HEK293 (cell line): ENCODE measurements around the gene HPS4.

Experiments
- CTCF ChIA-PET: fragments of 350-600 bp; formaldehyde crosslinking; extraction: SDS; loops from one replicate; lab custom pipeline; 2021; ENCODE audit warnings: antibody characterized with exemption; lab: Yijun Ruan, JAX
- POLR2A ChIA-PET: fragments of 300-600 bp; formaldehyde crosslinking; extraction: SDS; loops from one replicate; lab custom pipeline; 2020; ENCODE audit warnings: antibody characterized with exemption, inconsistent platforms; lab: Yijun Ruan, JAX
- H3K27ac ChIP-seq: fragments of 200-500 bp; sonication (Bioruptor generic); 2 replicates; pipeline ENCODE4 v1.5.1; 2014; ENCODE audit warnings: low read depth, low read length, control low read depth, inconsistent platforms; ENCODE audit errors: extremely low read depth
- H3K36me3 ChIP-seq, 2 experiments: fragments of 200-500 bp in 1 of 2; sonication (Bioruptor generic) in 1 of 2; 1 replicate in 1 of 2; 2 replicates in 1 of 2; pipeline ENCODE4 v1.5.1; 2014 to 2017; ENCODE audit warnings: inconsistent platforms in 2 of 2, low read length in 2 of 2; ENCODE audit not compliant: control insufficient read depth in 2 of 2, insufficient read depth in 1 of 2
- H3K4me1 ChIP-seq: fragments of 200-500 bp; sonication (Bioruptor generic); 2 replicates; pipeline ENCODE4 v1.5.1; 2014; ENCODE audit warnings: mild to moderate bottlenecking, low read length, inconsistent platforms; ENCODE audit not compliant: control insufficient read depth, insufficient read depth
- H3K4me3 ChIP-seq: 2 replicates; pipeline ENCODE4 v1.5.1; 2011; ENCODE audit warnings: low read depth, mild to moderate bottlenecking, control low read depth, low read length, moderate library complexity
- H3K9me3 ChIP-seq: fragments of 200-500 bp; sonication (Bioruptor generic); 2 replicates; pipeline ENCODE4 v1.5.1; 2014; ENCODE audit warnings: low read depth, low read length, inconsistent platforms; ENCODE audit not compliant: control insufficient read depth, insufficient read depth
- GFI1B ChIP-seq: fragments of 450-650 bp; formaldehyde crosslinking; IDR thresholded peaks from 2 replicates; pipeline ENCODE4 v1.5.1; 2016; ENCODE audit warnings: missing biosample characterization, missing genetic modification characterization
- GLI4 ChIP-seq: fragments of 450-650 bp; formaldehyde crosslinking; IDR thresholded peaks from 2 replicates; pipeline ENCODE4 v1.5.1; 2016; ENCODE audit warnings: missing biosample characterization, missing genetic modification characterization
- KLF10 ChIP-seq: fragments of 450-650 bp; IDR thresholded peaks from 2 replicates; pipeline ENCODE4 v1.5.1; 2018; ENCODE audit warnings: missing biosample characterization, mild to moderate bottlenecking, missing genetic modification characterization
- MYNN ChIP-seq: fragments of 450-650 bp; formaldehyde crosslinking; IDR thresholded peaks from 2 replicates; pipeline ENCODE4 v1.5.1; 2016; ENCODE audit warnings: missing biosample characterization, missing genetic modification characterization, borderline replicate concordance
- YY2 ChIP-seq: fragments of 450-650 bp; formaldehyde crosslinking; IDR thresholded peaks from 2 replicates; pipeline ENCODE4 v1.5.1; 2016; ENCODE audit warnings: missing biosample characterization, missing genetic modification characterization
- ZBTB7A ChIP-seq: fragments of 450-650 bp; formaldehyde crosslinking; IDR thresholded peaks from 2 replicates; pipeline ENCODE4 v1.5.1; 2016; ENCODE audit warnings: low read depth, missing biosample characterization, missing genetic modification characterization
- ZEB2 ChIP-seq: fragments of 450-650 bp; formaldehyde crosslinking; IDR thresholded peaks from 2 replicates; pipeline ENCODE4 v1.5.1; 2016; ENCODE audit warnings: missing biosample characterization, missing genetic modification characterization
- ZNF140 ChIP-seq: fragments of 450-650 bp; formaldehyde crosslinking; IDR thresholded peaks from 2 replicates; pipeline ENCODE4 v1.5.1; 2016; ENCODE audit warnings: missing biosample characterization, missing genetic modification characterization
- ZNF157 ChIP-seq: fragments of 450-650 bp; formaldehyde crosslinking; IDR thresholded peaks from 2 replicates; pipeline ENCODE4 v1.5.1; 2016; ENCODE audit warnings: missing biosample characterization, missing genetic modification characterization
- ZNF16 ChIP-seq: fragments of 450-650 bp; formaldehyde crosslinking; IDR thresholded peaks from 2 replicates; pipeline ENCODE4 v1.5.1; 2016; ENCODE audit warnings: low read depth, missing biosample characterization, missing genetic modification characterization
- ZNF202 ChIP-seq: fragments of 450-650 bp; formaldehyde crosslinking; IDR thresholded peaks from 2 replicates; pipeline ENCODE4 v1.5.1; 2016; ENCODE audit warnings: missing biosample characterization, missing genetic modification characterization, borderline replicate concordance
- ZNF211 ChIP-seq: fragments of 450-650 bp; formaldehyde crosslinking; IDR thresholded peaks from 2 replicates; pipeline ENCODE4 v1.5.1; 2016; ENCODE audit warnings: low read depth, missing biosample characterization, missing genetic modification characterization
- ZNF214 ChIP-seq: fragments of 450-650 bp; formaldehyde crosslinking; IDR thresholded peaks from 2 replicates; pipeline ENCODE4 v1.5.1; 2017; ENCODE audit warnings: missing biosample characterization, mild to moderate bottlenecking, missing genetic modification characterization, borderline replicate concordance
- ZNF221 ChIP-seq: fragments of 450-650 bp; formaldehyde crosslinking; IDR thresholded peaks from 2 replicates; pipeline ENCODE4 v1.5.1; 2017; ENCODE audit warnings: missing biosample characterization, missing genetic modification characterization, borderline replicate concordance
- ZNF248 ChIP-seq: fragments of 450-650 bp; formaldehyde crosslinking; IDR thresholded peaks from 2 replicates; pipeline ENCODE4 v1.5.1; 2017; ENCODE audit warnings: missing biosample characterization, missing genetic modification characterization
- ZNF280D ChIP-seq: fragments of 450-650 bp; formaldehyde crosslinking; IDR thresholded peaks from 2 replicates; pipeline ENCODE4 v1.5.1; 2016; ENCODE audit warnings: missing biosample characterization, missing genetic modification characterization
- ZNF311 ChIP-seq: fragments of 450-650 bp; formaldehyde crosslinking; IDR thresholded peaks from 2 replicates; pipeline ENCODE4 v1.5.1; 2017; ENCODE audit warnings: missing biosample characterization, missing genetic modification characterization, borderline replicate concordance
- ZNF366 ChIP-seq: fragments of 450-650 bp; formaldehyde crosslinking; conservative IDR thresholded peaks from 2 replicates; pipeline ENCODE4 v1.5.1; 2016; ENCODE audit warnings: missing biosample characterization, missing genetic modification characterization
- ZNF398 ChIP-seq: fragments of 450-650 bp; formaldehyde crosslinking; IDR thresholded peaks from 2 replicates; pipeline ENCODE4 v1.5.1; 2017; ENCODE audit warnings: missing biosample characterization, missing genetic modification characterization
- ZNF423 ChIP-seq: fragments of 450-650 bp; formaldehyde crosslinking; IDR thresholded peaks from 2 replicates; pipeline ENCODE4 v1.5.1; 2016; ENCODE audit warnings: missing biosample characterization, missing genetic modification characterization
- ZNF510 ChIP-seq: fragments of 450-650 bp; formaldehyde crosslinking; IDR thresholded peaks from 2 replicates; pipeline ENCODE4 v1.5.1; 2018; ENCODE audit warnings: mild to moderate bottlenecking, missing genetic modification characterization, missing biosample characterization; ENCODE audit not compliant: insufficient replicate concordance
- ZNF514 ChIP-seq: fragments of 450-650 bp; formaldehyde crosslinking; IDR thresholded peaks from 2 replicates; pipeline ENCODE4 v1.5.1; 2016; ENCODE audit warnings: missing biosample characterization, missing genetic modification characterization
- ZNF561 ChIP-seq: fragments of 450-650 bp; IDR thresholded peaks from 2 replicates; pipeline ENCODE4 v1.5.1; 2018; ENCODE audit warnings: missing biosample characterization, missing genetic modification characterization, borderline replicate concordance
- ZNF580 ChIP-seq: fragments of 450-650 bp; formaldehyde crosslinking; IDR thresholded peaks from 2 replicates; pipeline ENCODE4 v1.5.1; 2016; ENCODE audit warnings: missing biosample characterization, missing genetic modification characterization
- ZNF645 ChIP-seq: fragments of 450-650 bp; formaldehyde crosslinking; IDR thresholded peaks from 2 replicates; pipeline ENCODE4; 2016; ENCODE audit warnings: missing biosample characterization, missing genetic modification characterization
- ZNF660 ChIP-seq: fragments of 450-650 bp; IDR thresholded peaks from 2 replicates; pipeline ENCODE4 v1.5.1; 2018; ENCODE audit warnings: missing biosample characterization, mild to moderate bottlenecking, missing genetic modification characterization
- ZNF664 ChIP-seq: fragments of 450-650 bp; formaldehyde crosslinking; IDR thresholded peaks from 2 replicates; pipeline ENCODE4 v1.5.1; 2016; ENCODE audit warnings: missing biosample characterization, missing genetic modification characterization
- ZNF692 ChIP-seq: fragments of 450-650 bp; formaldehyde crosslinking; IDR thresholded peaks from 2 replicates; pipeline ENCODE4 v1.5.1; 2016; ENCODE audit warnings: missing biosample characterization, missing genetic modification characterization

The HPS4 gene

GRCh38 chr22:26517429-26517828 lies 33.8 kb upstream of the HPS4 start (continued):
- TF ChIP-seq ZNF580 (tag by site-specific recombination), result no peak
- no peak for TF ChIP-seq ZNF510 (tag by site-specific recombination)
- no peak for TF ChIP-seq ZNF311 (tag by site-specific recombination)
- TF ChIP-seq ZNF423 (tag by site-specific recombination), result no peak
- no peak for TF ChIP-seq GLI4 (tag by site-specific recombination)
- TF ChIP-seq ZNF514 (tag by site-specific recombination), result no peak
- no peak for TF ChIP-seq GFI1B
- no peak for TF ChIP-seq ZNF221 (tag by site-specific recombination)

GRCh38 chr22:26516503-26516902 lies 32.9 kb upstream of the HPS4 start:
- H3K4me1 ChIP-seq, result no peaks in the 10 kb centered on the region
- CTCF ChIA-PET, result interaction anchor here (0.7 to 0.9 kb wide), 3 partner anchors 13 to 129 kb away, joined by 3 to 6 read pairs (median 3); partner anchors contain the start of gene TPST2
- no peak for TF ChIP-seq ZNF214 (tag by site-specific recombination)
- no peak for TF ChIP-seq MYNN (tag by site-specific recombination)
- no peak for TF ChIP-seq ZNF140 (tag by site-specific recombination)
- TF ChIP-seq ZNF211 (tag by site-specific recombination), result no peak
- no peak for TF ChIP-seq KLF10 (tag by site-specific recombination)
- TF ChIP-seq ZNF660, result no peak
- no peak for TF ChIP-seq ZNF561 (tag by site-specific recombination)
- TF ChIP-seq ZNF157 (tag by site-specific recombination), result no peak
- no peak for TF ChIP-seq ZNF16 (tag by site-specific recombination)
- TF ChIP-seq ZNF248 (tag by site-specific recombination), result no peak
- TF ChIP-seq ZNF664, result no peak
- no peak for TF ChIP-seq ZEB2 (tag by site-specific recombination)
- TF ChIP-seq YY2 (tag by site-specific recombination), result no peak
- no peak for TF ChIP-seq ZNF202 (tag by site-specific recombination)
- no peak for TF ChIP-seq ZNF692 (tag by site-specific recombination)
- TF ChIP-seq ZBTB7A, result no peak
- no peak overlapping the region for H3K27ac ChIP-seq
- no peak overlapping the region for H3K4me3 ChIP-seq
- no peaks in the 10 kb centered on the region for H3K9me3 ChIP-seq
- POLR2A ChIA-PET, result interaction anchor here (0.7 kb wide), 2 partner anchors 22 to 857 kb away, joined by 7 to 10 read pairs; no protein-coding TSS in a partner anchor
- H3K36me3 ChIP-seq, result peaks cover 0 to 6% of the 10 kb centered on the region in 2 experiments; a peak in 1 of 3 replicates

GRCh38 chr22:26515931-26516330 lies 32.3 kb upstream of the HPS4 start:
- CTCF ChIA-PET, result interaction anchor here (0.6 to 0.9 kb wide), 3 partner anchors 13 to 159 kb away, joined by 3 to 6 read pairs (median 5); partner anchors contain the start of gene TPST2
- H3K4me3 ChIP-seq, result no peak overlapping the region
- no peak overlapping the region for H3K27ac ChIP-seq
- TF ChIP-seq ZNF366 (tag by site-specific recombination) (no peak), ZNF280D (tag by site-specific recombination) (no peak), ZNF398 (tag by site-specific recombination) (no peak), ZNF645 (tag by site-specific recombination) (no peak)

More at GRCh38 chr22:26515931-26516330, 32.3 kb upstream of the HPS4 start:
- peaks cover 0 to 6% of the 10 kb centered on the region in 2 experiments; a peak in 1 of 3 replicates for H3K36me3 ChIP-seq
- H3K4me1 ChIP-seq, result no peaks in the 10 kb centered on the region
- H3K9me3 ChIP-seq, result no peaks in the 10 kb centered on the region
- POLR2A ChIA-PET, result interaction anchor here (0.7 kb wide), 1 partner anchor 856 kb away, joined by 7 read pairs; no protein-coding TSS in a partner anchor
